ENCODE measurements around the gene BOK. TPM values are rescaled to one million over a fixed set of nuclear protein-coding genes. Genes with fewer than 3 reads are reported as not detected.

Gene BOK
- total RNA-seq, 4 donors from 2014 or later = 49.6 to 81.6 (median 71.4) TPM

- DNase-seq (ENCODE audit: low spot score in 2 of 2) = no peak
These were observed 17.2 kb downstream of the BOK start for GRCh38 chr2:241575624-241576292.

GRCh38 chr2:241576293-241576654 lies 17.7 kb downstream of the BOK start:
- DNase-seq (ENCODE audit: low spot score in 2 of 2) = no peak
- Histone ChIP-seq H3K36me3 (peaks cover 0 to 60% (median 0%) of the 10 kb centered on the region in 3 donors), H3K9me3 (no peaks in the 10 kb centered on the region), H3K27ac (no peak overlapping the region), H3K4me3 (no peak overlapping the region), H3K27me3 (no peaks in the 10 kb centered on the region), H3K4me1 (no peaks in the 10 kb centered on the region)
- 91% methylated on average over 14 of the region's 14 CpGs for WGBS, 2 donors
- TF ChIP-seq EP300 (IDR thresholded peaks at IDR 0.05) (no peak), CTCF (IDR thresholded peaks at IDR 0.05) (no peak), POLR2A (IDR thresholded peaks at IDR 0.05) (no peak)

More at GRCh38 chr2:241575624-241576292, 17.2 kb downstream of the BOK start:
- H3K4me1 ChIP-seq = no peaks in the 10 kb centered on the region
- TF ChIP-seq POLR2A (IDR thresholded peaks at IDR 0.05) (no peak), CTCF (IDR thresholded peaks at IDR 0.05) (no peak), EP300 (IDR thresholded peaks at IDR 0.05) (no peak)
- no peaks in the 10 kb centered on the region for H3K27me3 ChIP-seq
- H3K36me3 ChIP-seq = peaks cover 0 to 59% (median 0%) of the 10 kb centered on the region in 3 donors
- 61 to 80% methylated on average over 5 of the region's 5 CpGs for WGBS, 2 donors
- H3K9me3 ChIP-seq = no peaks in the 10 kb centered on the region
- no peak overlapping the region for H3K4me3 ChIP-seq
- no peak overlapping the region for H3K27ac ChIP-seq

- H3K4me1 ChIP-seq = no peaks in the 10 kb centered on the region
- H3K4me3 ChIP-seq = no peak overlapping the region
- no peak overlapping the region for H3K27ac ChIP-seq
- no peaks in the 10 kb centered on the region for H3K27me3 ChIP-seq
- H3K9me3 ChIP-seq = peaks cover 0 to 6% (median 0%) of the 10 kb centered on the region in 4 donors
- no peak for DNase-seq (ENCODE audit: low spot score in 2 of 2)
- TF ChIP-seq CTCF (IDR thresholded peaks at IDR 0.05) (no peak), EP300 (IDR thresholded peaks at IDR 0.05) (no peak), POLR2A (IDR thresholded peaks at IDR 0.05) (no peak)
- H3K36me3 ChIP-seq = peaks cover 0 to 61% (median 0%) of the 10 kb centered on the region in 3 donors
- WGBS, 2 donors = 38 to 48% methylated on average over 9 of the region's 9 CpGs
These were observed 19.0 kb downstream of the BOK start for GRCh38 chr2:241577413-241578122.

- DNase-seq (ENCODE audit: low spot score in 2 of 2) = no peak
- no peak for TF ChIP-seq POLR2A (IDR thresholded peaks at IDR 0.05)
- no peak for TF ChIP-seq CTCF (IDR thresholded peaks at IDR 0.05)
- TF ChIP-seq EP300 (IDR thresholded peaks at IDR 0.05) = no peak
- no peak overlapping the region for H3K4me3 ChIP-seq
- peaks cover 0 to 10% (median 0%) of the 10 kb centered on the region in 4 donors for H3K9me3 ChIP-seq
- H3K36me3 ChIP-seq = peaks cover 0 to 65% (median 6%) of the 10 kb centered on the region in 3 donors
- no peaks in the 10 kb centered on the region for H3K4me1 ChIP-seq
- WGBS, 2 donors = 87 to 89% methylated on average over 7 of the region's 7 CpGs
- H3K27ac ChIP-seq = no peak overlapping the region
- no peaks in the 10 kb centered on the region for H3K27me3 ChIP-seq
These were observed 20.7 kb downstream of the BOK start for GRCh38 chr2:241579281-241579680.

GRCh38 chr2:241582328-241582727 lies 23.8 kb downstream of the BOK start:
- H3K9me3 ChIP-seq = peaks cover 0 to 30% (median 7%) of the 10 kb centered on the region in 4 donors
- no peak for TF ChIP-seq CTCF (IDR thresholded peaks at IDR 0.05)
- no peak for TF ChIP-seq EP300 (IDR thresholded peaks at IDR 0.05)
- TF ChIP-seq POLR2A (IDR thresholded peaks at IDR 0.05) = no peak
- no peak for DNase-seq (ENCODE audit: low spot score in 2 of 2)
- H3K27ac ChIP-seq = no peak overlapping the region
- H3K4me1 ChIP-seq = no peaks in the 10 kb centered on the region
- WGBS, 2 donors = 93 to 95% methylated on average over 8 of the region's 8 CpGs
- H3K36me3 ChIP-seq = peaks cover 0 to 79% (median 6%) of the 10 kb centered on the region in 3 donors
- H3K4me3 ChIP-seq = no peak overlapping the region
- no peaks in the 10 kb centered on the region for H3K27me3 ChIP-seq

Measured in tibial nerve (tissue), 4 donors.